H1 (cell line): ENCODE measurements around the gene SV2C. TPM values are rescaled to one million over a fixed set of nuclear protein-coding genes. Genes with fewer than 3 reads are reported as not detected.

ENCODE experiments used
- CTCF ChIA-PET: fragments of 300-600 bp; sonication (Branson Sonifier 250); formaldehyde crosslinking; loops from one replicate; lab custom pipeline; 2021; ENCODE audit not compliant: partially characterized antibody; lab: Charles Lee
- POLR2A ChIA-PET: fragments of 300-600 bp; sonication (Branson Sonifier 250); formaldehyde crosslinking; loops from one replicate; lab custom pipeline; 2021; ENCODE audit warnings: inconsistent platforms; ENCODE audit not compliant: partially characterized antibody; lab: Charles Lee
- DNase-seq, 2 experiments: peaks; one replicate each; pipeline versions ENCODE4 v3.0.0 to v3.0.0-alpha.2; 2010 to 2022; ENCODE audit warnings: low spot score in 2 of 2, low read depth in 1 of 2, mixed read lengths in 1 of 2
- FAIRE-seq: peaks from 2 replicates; lab custom pipeline; 2011; peaks lifted over from hg19 to GRCh38; lab: Jason Lieb, UNC
- H2AFZ ChIP-seq: 2 replicates; pipeline ENCODE4 v1.8.1; 2012; ENCODE audit warnings: low read length, inconsistent platforms
- H2AK5ac ChIP-seq: 2 replicates; pipeline ENCODE4 v1.6.1; 2013; ENCODE audit warnings: low read depth, low read length
- H2BK120ac ChIP-seq: replicated peaks from 2 replicates; pipeline ENCODE3; 2013; ENCODE audit warnings: low read depth, low read length, inconsistent platforms
- H2BK12ac ChIP-seq: 2 replicates; pipeline ENCODE4 v1.6.1; 2013; ENCODE audit warnings: low read depth, low read length
- H2BK15ac ChIP-seq: 2 replicates; pipeline ENCODE4 v1.6.1; 2013; ENCODE audit warnings: low read length
- H2BK20ac ChIP-seq: 2 replicates; pipeline ENCODE4 v1.6.1; 2013; ENCODE audit warnings: low read length
- H2BK5ac ChIP-seq: 2 replicates; pipeline ENCODE4 v1.6.1; 2013; ENCODE audit warnings: low read depth, low read length
- H3K14ac ChIP-seq: 2 replicates; pipeline ENCODE4 v1.6.1; 2013; ENCODE audit warnings: inconsistent platforms; ENCODE audit not compliant: insufficient read length
- H3K18ac ChIP-seq: 2 replicates; pipeline ENCODE4 v1.6.1; 2013; ENCODE audit warnings: low read length; ENCODE audit errors: extremely low read depth
- H3K23ac ChIP-seq: 2 replicates; pipeline ENCODE4 v1.6.1; 2013; ENCODE audit warnings: inconsistent platforms; ENCODE audit not compliant: insufficient read length
- H3K23me2 ChIP-seq: 2 replicates; pipeline ENCODE4 v1.6.1; 2013; ENCODE audit warnings: low read depth, low read length
- H3K27ac ChIP-seq: 2 replicates; pipeline ENCODE4 v1.6.1; 2011; ENCODE audit warnings: low read depth, low read length, inconsistent platforms
- H3K27me3 ChIP-seq, 4 experiments: replicated peaks in 1 of 4; 1 replicate in 1 of 4; 2 replicates in 3 of 4; pipeline versions ENCODE4 v1.6.1 to v1.8.1; 2011 to 2013; ENCODE audit warnings: low read length in 3 of 4, mild to moderate bottlenecking in 3 of 4, inconsistent platforms in 2 of 4, mixed read lengths in 2 of 4, moderate library complexity in 1 of 4; ENCODE audit not compliant: control insufficient read depth in 3 of 4, insufficient read depth in 3 of 4; ENCODE audit errors: extremely low read depth in 1 of 4
- H3K36me3 ChIP-seq, 4 experiments: 2 replicates each; pipeline versions ENCODE4 v1.6.1 to v1.8.1; 2011 to 2013; ENCODE audit warnings: mild to moderate bottlenecking in 4 of 4, low read length in 3 of 4, moderate library complexity in 2 of 4, control low read depth in 1 of 4, inconsistent platforms in 1 of 4; ENCODE audit not compliant: insufficient read depth in 4 of 4, control insufficient read depth in 2 of 4
- H3K4ac ChIP-seq: replicated peaks from 2 replicates; pipeline ENCODE3; 2013; ENCODE audit warnings: low read length, low read depth, mixed read lengths, inconsistent platforms; ENCODE audit not compliant: insufficient read length
- H3K4me1 ChIP-seq, 4 experiments: replicated peaks in 1 of 4; 1 replicate in 1 of 4; 2 replicates in 3 of 4; pipeline versions ENCODE4 v1.6.1 to v1.8.1; 2011 to 2013; ENCODE audit warnings: low read length in 3 of 4, inconsistent platforms in 2 of 4, mixed read lengths in 1 of 4; ENCODE audit not compliant: insufficient read depth in 4 of 4, control insufficient read depth in 3 of 4
- H3K4me2 ChIP-seq, 2 experiments: 2 replicates each; pipeline versions ENCODE4 v1.6.1 to v1.8.1; 2011 to 2013; ENCODE audit warnings: low read depth in 2 of 2, low read length in 2 of 2, control low read depth in 1 of 2, inconsistent platforms in 1 of 2, mild to moderate bottlenecking in 1 of 2; ENCODE audit not compliant: insufficient read depth in 1 of 2
- H3K4me3 ChIP-seq, 4 experiments: fragments of 200-600, 300-600 bp in 1 of 4; sonication (generic), shearing (Covaris generic), sonication (Bioruptor Twin) in 1 of 4; 2 replicates each; pipeline versions ENCODE4 v1.5.1 to v1.8.1; 2011 to 2016; ENCODE audit warnings: low read length in 4 of 4, low read depth in 3 of 4, control low read depth in 2 of 4, inconsistent platforms in 2 of 4, mild to moderate bottlenecking in 2 of 4, mixed read lengths in 1 of 4, moderate library complexity in 1 of 4; ENCODE audit not compliant: insufficient read depth in 2 of 4; ENCODE audit errors: extremely low read depth in 1 of 4
- H3K56ac ChIP-seq: replicated peaks from 2 replicates; pipeline ENCODE3; 2013; ENCODE audit warnings: low read depth, mild to moderate bottlenecking, mixed read lengths, low read length, inconsistent platforms; ENCODE audit not compliant: insufficient read length
- H3K79me1 ChIP-seq: 2 replicates; pipeline ENCODE4 v1.6.1; 2013; ENCODE audit warnings: low read depth, low read length, control low read depth
- H3K79me2 ChIP-seq, 2 experiments: 2 replicates each; pipeline versions ENCODE4 v1.6.1 to v1.8.1; 2012 to 2013; ENCODE audit warnings: low read length in 2 of 2, mild to moderate bottlenecking in 2 of 2, inconsistent platforms in 1 of 2; ENCODE audit not compliant: insufficient read depth in 2 of 2, control insufficient read depth in 1 of 2
- H3K9ac ChIP-seq, 4 experiments: replicated peaks in 1 of 4; 1 replicate in 1 of 4; 2 replicates in 3 of 4; pipeline versions ENCODE4 v1.6.1 to v1.8.1; 2011 to 2013; ENCODE audit warnings: low read depth in 3 of 4, low read length in 3 of 4, control low read depth in 2 of 4, mild to moderate bottlenecking in 2 of 4, moderate library complexity in 2 of 4, inconsistent platforms in 1 of 4; ENCODE audit errors: extremely low read depth in 1 of 4
- H3K9me3 ChIP-seq, 2 experiments: 2 replicates each; pipeline versions ENCODE4 v1.6.1 to v1.8.1; 2012 to 2013; ENCODE audit warnings: mild to moderate bottlenecking in 2 of 2, moderate library complexity in 2 of 2, control low read depth in 1 of 2, inconsistent platforms in 1 of 2, low read depth in 1 of 2, low read length in 1 of 2, mixed read lengths in 1 of 2; ENCODE audit not compliant: insufficient read depth in 2 of 2
- H4K20me1 ChIP-seq, 2 experiments: replicated peaks in 1 of 2; 2 replicates each; pipeline versions ENCODE3 to v1.8.1; 2011 to 2013; ENCODE audit warnings: inconsistent platforms in 2 of 2, low read length in 2 of 2, mild to moderate bottlenecking in 1 of 2; ENCODE audit not compliant: insufficient read depth in 2 of 2, control insufficient read depth in 1 of 2
- H4K5ac ChIP-seq: 2 replicates; pipeline ENCODE4 v1.6.1; 2013; ENCODE audit warnings: low read length, low read depth, mixed read lengths, inconsistent platforms; ENCODE audit not compliant: insufficient read length
- H4K8ac ChIP-seq: 2 replicates; pipeline ENCODE4 v1.8.0; 2013; ENCODE audit warnings: mild to moderate bottlenecking, moderate library complexity, low read length, inconsistent platforms; ENCODE audit not compliant: insufficient read depth; ENCODE audit errors: extremely low read depth
- H4K91ac ChIP-seq: replicated peaks from 2 replicates; pipeline ENCODE3; 2013; ENCODE audit warnings: low read length, mixed read lengths, inconsistent platforms; ENCODE audit not compliant: insufficient read length
- BRCA1 ChIP-seq: IDR thresholded peaks from 2 replicates; pipeline ENCODE4 v1.6.1; 2012; ENCODE audit warnings: low read depth, low read length, improper control_type of control experiment
- CBX8 ChIP-seq: fragments of 300-800, 300-1000 bp; sonication (generic); IDR thresholded peaks from 2 replicates; pipeline ENCODE4 v1.7.1; 2016; ENCODE audit warnings: low read depth, low read length, borderline replicate concordance
- CHD2 ChIP-seq: IDR thresholded peaks from 2 replicates; pipeline ENCODE4 v1.6.1; 2012; ENCODE audit warnings: low read length, improper control_type of control experiment
- HDAC2 ChIP-seq, 2 experiments: fragments of 300-600 bp in 1 of 2; sonication (generic) in 1 of 2; IDR thresholded peaks; 2 replicates each; pipeline ENCODE4 v1.6.1; 2011 to 2012; ENCODE audit warnings: low read depth in 2 of 2, low read length in 2 of 2, mild to moderate bottlenecking in 2 of 2, moderate library complexity in 2 of 2, borderline replicate concordance in 1 of 2, inconsistent platforms in 1 of 2
- JUND ChIP-seq: IDR thresholded peaks from 2 replicates; pipeline ENCODE4 v1.6.1; 2011; ENCODE audit warnings: mild to moderate bottlenecking, improper control_type of control experiment, low read length
- RNF2 ChIP-seq: fragments of 200-900, 300-1000 bp; sonication (generic); IDR thresholded peaks from 2 replicates; pipeline ENCODE4 v1.7.1; 2016; ENCODE audit warnings: borderline replicate concordance, low read depth, mild to moderate bottlenecking, antibody characterized with exemption, low read length; ENCODE audit not compliant: poor library complexity, severe bottlenecking; ENCODE audit errors: missing control alignments
- SAP30 ChIP-seq: fragments of 300-600 bp; sonication (generic); IDR thresholded peaks from 2 replicates; pipeline ENCODE4 v1.7.1; 2012; ENCODE audit warnings: low read length, moderate library complexity, mild to moderate bottlenecking, inconsistent platforms; ENCODE audit not compliant: insufficient read depth, insufficient replicate concordance
- ZNF274 ChIP-seq: IDR thresholded peaks from 2 replicates; pipeline ENCODE4 v1.7.0; 2012; ENCODE audit warnings: low read length, borderline replicate concordance; ENCODE audit errors: extremely low read depth
- WGBS, 2 experiments: shearing (Covaris generic) in 1 of 2; methylation state at CpG; one replicate each; pipeline versions ENCODE4 v1.1.6 to v1.1.7; 2013 to 2015; ENCODE audit warnings: low lambda C conversion rate in 2 of 2, mixed read lengths in 2 of 2, inconsistent platforms in 1 of 2, low coverage in 1 of 2, missing lambda C conversion rate in 1 of 2; ENCODE audit not compliant: insufficient replicate concordance in 2 of 2, insufficient coverage in 1 of 2, insufficient read length in 1 of 2; ENCODE audit errors: extremely low coverage in 1 of 2, missing lambda C conversion rate in 1 of 2; 5-methylcytosine and 5-hydroxymethylcytosine counted together
- polyA plus RNA-seq, 7 experiments: library from polyadenylated mRNA; depleted of rRNA in 3 of 7; stranded (reverse) in 5 of 7; unstranded in 2 of 7; fragments of >200 nt in 5 of 7; fragments of 200-250 nt in 2 of 7; gene quantifications; 1 replicate in 5 of 7; 2 replicates in 1 of 7; 4 replicates in 1 of 7; pipeline versions ENCODE4 v1.2.1 to v1.2.3, GENCODE V29; 2011 to 2013; ENCODE audit warnings: missing spikeins in 2 of 7, mixed read lengths in 2 of 7
- total RNA-seq: library from RNA; stranded (reverse); fragmentation: NEBNext Ultra II Directional; extraction: Animal tissue kit (Norgen Biotek cat#: 25700); gene quantifications from 2 replicates; pipeline ENCODE4 v1.2.1, GENCODE V29; 2021

SV2C gene
- total and polyA plus RNA-seq, 2 of the 8 experiments (the other 6 are each of a cell fraction or from before 2014, with no cell fraction given) = 0.08 to 0.24 TPM

DNA sequence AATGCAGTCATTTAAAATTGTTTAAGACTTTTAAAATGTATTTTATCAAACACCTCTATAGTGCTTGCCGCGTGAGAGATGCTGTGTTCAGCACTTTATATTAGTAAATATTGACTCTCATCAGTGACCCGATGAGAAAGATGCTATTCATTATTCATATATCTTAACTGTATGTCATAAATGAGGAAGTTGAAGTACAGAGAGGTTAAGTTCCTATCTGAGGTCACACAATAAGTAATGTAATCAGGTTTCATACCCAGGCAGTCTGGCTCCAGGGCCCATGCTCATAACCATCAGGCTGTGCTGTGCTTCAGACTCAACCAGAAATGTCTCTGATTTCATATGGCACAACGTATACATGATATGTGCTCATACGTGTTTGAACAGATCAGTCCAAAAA lies 119.0 kb downstream of the SV2C start:
- Histone ChIP-seq H3K18ac (no peak overlapping the region), H3K36me3 (no peaks in the 10 kb centered on the region), H2BK12ac (no peak overlapping the region), H4K20me1 (no peaks in the 10 kb centered on the region), H2BK5ac (no peak overlapping the region), H3K14ac (no peak overlapping the region), H3K27me3 (no peaks in the 10 kb centered on the region), H3K4ac (no peak overlapping the region), H4K5ac (no peak overlapping the region), H3K27ac (no peak overlapping the region), H3K56ac (no peak overlapping the region), H3K4me2 (no peak overlapping the region), H3K4me3 (no peak overlapping the region), H2BK20ac (no peak overlapping the region), H3K9ac (no peak overlapping the region), H3K23ac (no peak overlapping the region), H2AFZ (no peak overlapping the region), H3K79me1 (no peaks in the 10 kb centered on the region), H3K9me3 (no peaks in the 10 kb centered on the region), H3K23me2 (no peaks in the 10 kb centered on the region), H2AK5ac (no peak overlapping the region), H4K8ac (no peak overlapping the region), H3K79me2 (no peaks in the 10 kb centered on the region), H3K4me1 (peaks cover 0 to 8% (median 0%) of the 10 kb centered on the region in 4 experiments; a peak in 2 of 7 replicates), H2BK120ac (no peak overlapping the region), H2BK15ac (no peak overlapping the region), H4K91ac (no peak overlapping the region)
- FAIRE-seq (no peak), DNase-seq (no peak)
- WGBS, 2 experiments = 94% methylated on average over 5 of the region's 5 CpGs; no CpG with 5 or more reads in 1 of the 2 experiments
- ChIA-PET CTCF (interaction anchor here (0.8 to 1.2 kb wide), 2 partner anchors 98 to 128 kb away, joined by 3 to 4 read pairs; no protein-coding TSS in a partner anchor), POLR2A (no interaction called here)
- TF ChIP-seq HDAC2 (IDR thresholded peaks at IDR 0.05; ENCODE audit: borderline replicate concordance in 1 of 2, low read depth in 2 of 2, low read length in 2 of 2) (no peak), RNF2 (no peak), SAP30 (no peak), ZNF274 (no peak), CHD2 (no peak), CBX8 (no peak), BRCA1 (no peak), JUND (no peak)
